GM08714 (cell line): Measurements from ENCODE around the gene DYRK1A.

ENCODE experiments used
- H3K4me3 ChIP-seq: fragments of 200-500 bp; sonication (Bioruptor generic); 2 replicates; pipeline ENCODE4 v1.5.1; 2014; ENCODE audit warnings: mild to moderate bottlenecking, low read length, inconsistent platforms
- ZNF274 ChIP-seq: IDR thresholded peaks from 2 replicates; pipeline ENCODE4 v1.6.1; 2012; ENCODE audit warnings: mild to moderate bottlenecking, low read depth, low read length

DYRK1A gene

GRCh38 chr21:37414292-37415253, 48.0 kb downstream of the DYRK1A start:
- TF ChIP-seq ZNF274, result no peak
- no peak overlapping the region for H3K4me3 ChIP-seq

DNA sequence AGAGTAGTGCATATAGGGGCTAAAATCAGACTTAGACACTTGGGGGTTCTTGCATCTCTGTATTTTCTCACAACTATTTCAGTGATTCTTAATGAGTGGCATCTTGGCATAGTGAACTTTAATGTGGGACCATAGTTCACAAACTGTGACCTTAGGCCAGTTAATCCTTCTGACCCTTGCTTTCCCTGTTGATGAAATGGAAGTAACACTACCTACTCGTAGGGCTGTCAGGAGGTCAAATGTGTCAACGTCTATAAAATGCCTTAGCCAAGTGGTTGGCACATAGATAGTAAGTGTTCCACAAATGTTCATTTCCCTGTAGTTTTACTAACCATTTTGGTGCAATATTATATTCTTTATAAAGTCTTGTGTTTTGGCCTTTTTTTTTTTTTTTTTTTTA, 49.4 kb downstream of the DYRK1A start:
- no peak overlapping the region for H3K4me3 ChIP-seq
- no peak for TF ChIP-seq ZNF274

DNA sequence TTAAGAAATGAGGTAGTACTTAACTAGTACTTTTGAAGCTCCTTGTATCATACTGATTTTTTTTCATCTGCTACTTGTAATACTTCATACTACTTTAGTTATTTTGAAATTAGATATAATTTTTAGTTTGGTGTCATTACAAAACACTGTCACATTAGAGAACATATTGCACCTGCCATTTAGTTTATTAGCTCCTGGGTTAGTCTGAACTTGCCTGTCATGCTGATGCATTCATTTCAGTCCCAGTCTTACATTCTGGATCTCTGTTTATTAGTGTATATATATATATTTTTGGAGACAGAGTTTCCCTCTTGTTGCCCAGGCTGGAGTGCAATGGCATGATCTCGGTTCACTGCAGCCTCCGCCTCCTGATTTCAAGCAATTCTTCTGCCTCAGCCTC, 50.3 kb downstream of the DYRK1A start:
- no peak for TF ChIP-seq ZNF274
- no peak overlapping the region for H3K4me3 ChIP-seq

- no peak for TF ChIP-seq ZNF274
Observed at GRCh38 chr21:37419228-37419906, 52.8 kb downstream of the DYRK1A start.

GRCh38 chr21:37421306-37421705, 54.7 kb downstream of the DYRK1A start:
- no peak overlapping the region for H3K4me3 ChIP-seq
- no peak for TF ChIP-seq ZNF274

More at GRCh38 chr21:37419228-37419906, 52.8 kb downstream of the DYRK1A start:
- H3K4me3 ChIP-seq, result no peak overlapping the region

GRCh38 chr21:37422382-37422781, 55.8 kb downstream of the DYRK1A start:
- no peak for TF ChIP-seq ZNF274

DNA sequence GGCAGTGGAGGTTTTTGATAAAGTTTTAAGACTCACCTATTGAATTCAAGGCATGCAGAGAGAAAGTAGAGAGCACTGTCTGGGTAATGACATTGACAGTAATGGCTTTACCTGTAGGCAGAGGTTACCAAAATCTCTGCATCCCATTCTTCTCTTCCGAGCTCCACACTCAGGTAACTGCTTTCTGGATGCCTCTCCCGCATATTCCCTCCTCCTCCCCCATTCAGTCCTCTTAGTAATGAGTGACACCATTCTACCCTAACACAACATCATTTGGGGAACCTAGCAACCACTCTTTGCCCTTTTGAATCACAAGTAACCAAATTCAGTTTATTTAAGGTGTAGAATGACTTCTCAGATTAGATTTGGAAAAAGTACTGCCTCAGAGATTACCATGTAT, 56.5 kb downstream of the DYRK1A start:
- H3K4me3 ChIP-seq, result no peak overlapping the region
- no peak for TF ChIP-seq ZNF274

More at GRCh38 chr21:37422382-37422781, 55.8 kb downstream of the DYRK1A start:
- H3K4me3 ChIP-seq, result no peak overlapping the region

GRCh38 chr21:37424396-37424795, 57.8 kb downstream of the DYRK1A start:
- H3K4me3 ChIP-seq, result no peak overlapping the region
- TF ChIP-seq ZNF274, result no peak

GRCh38 chr21:37425001-37425400, 58.4 kb downstream of the DYRK1A start:
- no peak overlapping the region for H3K4me3 ChIP-seq
- TF ChIP-seq ZNF274, result no peak

- TF ChIP-seq ZNF274, result no peak
- H3K4me3 ChIP-seq, result no peak overlapping the region
Observed at GRCh38 chr21:37425684-37426083, 59.1 kb downstream of the DYRK1A start.

DNA sequence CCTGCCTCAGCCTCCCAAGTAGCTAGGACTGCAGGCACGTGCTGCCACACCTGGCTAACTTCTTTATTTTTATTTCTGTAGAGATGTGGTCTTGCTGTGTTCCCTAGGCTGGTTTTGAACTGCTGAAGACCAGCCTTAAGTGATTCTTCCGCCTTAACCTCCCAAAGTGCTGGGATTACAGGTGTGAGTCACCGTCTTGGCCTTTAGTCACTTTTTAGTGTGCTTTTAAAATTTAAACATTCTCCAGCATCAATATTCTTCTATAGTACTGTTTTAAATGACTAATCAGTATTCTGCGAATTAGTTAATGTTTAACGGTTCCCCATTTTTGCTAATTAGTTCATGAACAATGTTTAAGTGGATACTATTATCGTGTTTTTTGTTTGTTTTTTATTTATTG, 60.6 kb downstream of the DYRK1A start:
- H3K4me3 ChIP-seq, result no peak overlapping the region
- TF ChIP-seq ZNF274, result no peak

DNA sequence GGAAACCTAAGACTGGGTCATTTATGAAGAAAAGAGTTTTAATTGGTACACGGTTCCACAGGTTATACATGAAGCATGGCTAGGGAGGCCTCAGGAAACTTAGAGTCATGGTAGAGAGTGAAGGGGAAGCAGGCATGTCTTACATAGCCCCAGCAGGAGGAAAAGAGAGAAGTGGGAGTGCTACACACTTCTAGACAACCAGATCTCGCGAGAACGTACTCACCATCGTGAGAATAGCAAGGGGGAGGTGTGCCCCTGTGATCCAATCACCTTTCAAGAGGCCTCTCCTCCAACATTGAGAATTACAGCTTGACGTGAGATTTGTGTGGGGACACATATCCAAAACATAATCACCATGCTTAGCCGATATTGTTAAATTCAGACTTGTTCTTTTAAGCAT, 62.8 kb downstream of the DYRK1A start:
- no peak overlapping the region for H3K4me3 ChIP-seq
- TF ChIP-seq ZNF274, result no peak

DNA sequence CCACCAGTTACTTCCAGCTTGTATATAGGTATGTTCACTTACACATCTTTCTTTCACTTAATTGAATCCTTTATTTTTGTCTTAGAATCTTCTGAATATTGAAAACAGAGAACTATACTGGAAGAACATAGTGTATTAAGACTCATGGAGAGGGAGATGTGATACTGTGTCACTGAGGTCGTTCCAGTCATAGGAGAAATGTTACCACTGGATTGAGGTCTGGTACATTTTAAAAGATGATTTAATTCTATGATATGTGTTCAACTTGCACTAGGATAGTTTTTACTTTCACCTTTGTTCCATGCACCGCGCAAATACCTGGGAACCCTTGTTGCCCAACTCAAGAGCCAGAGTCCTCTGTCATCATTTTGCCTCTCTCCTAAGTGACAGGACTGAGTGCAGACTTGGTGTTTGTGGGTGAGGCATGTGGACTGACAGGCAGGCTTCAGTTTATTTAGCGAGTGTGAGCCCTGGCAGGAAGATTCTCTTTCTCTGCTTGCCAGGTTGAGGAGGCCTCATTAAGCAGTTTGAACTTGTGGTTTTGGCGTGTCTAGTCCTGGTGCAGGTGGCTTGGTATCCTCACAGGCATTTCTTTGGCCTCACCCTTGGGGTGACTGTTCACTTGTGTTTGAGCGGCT, 63.7 kb downstream of the DYRK1A start:
- H3K4me3 ChIP-seq, result no peak overlapping the region
- no peak for TF ChIP-seq ZNF274

- TF ChIP-seq ZNF274, result no peak
- no peak overlapping the region for H3K4me3 ChIP-seq
Observed at GRCh38 chr21:37431243-37431642, 64.7 kb downstream of the DYRK1A start.
